Ramos (cell line): Measurements from ENCODE around the gene PDE2A.

Source experiments
- in situ Hi-C: fragments of 300-500 bp; cut with MboI; formaldehyde crosslinking; loops from one replicate; pipeline ENCODE4 v1.14.3; 2022; ENCODE audit warnings: low sequenced_read_pairs; ENCODE audit not compliant: unreplicated experiment

Gene PDE2A

DNA sequence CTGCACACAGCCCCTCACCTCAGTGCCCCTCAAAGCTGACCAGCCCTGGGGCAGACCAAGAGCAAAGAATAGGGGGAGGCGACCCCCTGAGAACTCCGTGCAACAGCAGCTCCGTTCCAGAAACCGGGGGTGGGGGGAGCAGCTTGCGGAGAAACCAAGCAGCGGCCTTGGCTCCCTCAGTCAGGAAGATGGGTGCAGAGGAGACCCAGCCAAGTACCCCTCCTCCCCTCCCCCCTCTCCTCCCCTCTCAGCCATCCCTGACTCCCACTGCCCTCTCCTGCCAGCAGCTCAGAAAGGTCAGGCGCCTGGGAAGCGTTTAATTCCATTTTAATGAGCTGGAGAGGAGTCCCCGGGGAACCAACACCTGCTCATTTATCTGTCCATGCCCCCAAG, 78.9 kb downstream of the PDE2A start:
- in situ Hi-C loops = no loop called here

- in situ Hi-C loops = no loop called here
Measured at GRCh38 chr11:72594493-72595291, 79.5 kb downstream of the PDE2A start.

- in situ Hi-C loops = no loop called here
Measured at GRCh38 chr11:72592698-72593495, 81.3 kb downstream of the PDE2A start.

- in situ Hi-C loops = no loop called here
Measured at GRCh38 chr11:72591785-72592502, 82.3 kb downstream of the PDE2A start.

GRCh38 chr11:72591023-72591422, 83.2 kb downstream of the PDE2A start:
- in situ Hi-C loops = no loop called here

GRCh38 chr11:72589802-72590761, 84.1 kb downstream of the PDE2A start:
- in situ Hi-C loops = loop anchor here (5.0 kb wide), 1 partner anchor 57 kb away; no protein-coding TSS in a partner anchor

DNA sequence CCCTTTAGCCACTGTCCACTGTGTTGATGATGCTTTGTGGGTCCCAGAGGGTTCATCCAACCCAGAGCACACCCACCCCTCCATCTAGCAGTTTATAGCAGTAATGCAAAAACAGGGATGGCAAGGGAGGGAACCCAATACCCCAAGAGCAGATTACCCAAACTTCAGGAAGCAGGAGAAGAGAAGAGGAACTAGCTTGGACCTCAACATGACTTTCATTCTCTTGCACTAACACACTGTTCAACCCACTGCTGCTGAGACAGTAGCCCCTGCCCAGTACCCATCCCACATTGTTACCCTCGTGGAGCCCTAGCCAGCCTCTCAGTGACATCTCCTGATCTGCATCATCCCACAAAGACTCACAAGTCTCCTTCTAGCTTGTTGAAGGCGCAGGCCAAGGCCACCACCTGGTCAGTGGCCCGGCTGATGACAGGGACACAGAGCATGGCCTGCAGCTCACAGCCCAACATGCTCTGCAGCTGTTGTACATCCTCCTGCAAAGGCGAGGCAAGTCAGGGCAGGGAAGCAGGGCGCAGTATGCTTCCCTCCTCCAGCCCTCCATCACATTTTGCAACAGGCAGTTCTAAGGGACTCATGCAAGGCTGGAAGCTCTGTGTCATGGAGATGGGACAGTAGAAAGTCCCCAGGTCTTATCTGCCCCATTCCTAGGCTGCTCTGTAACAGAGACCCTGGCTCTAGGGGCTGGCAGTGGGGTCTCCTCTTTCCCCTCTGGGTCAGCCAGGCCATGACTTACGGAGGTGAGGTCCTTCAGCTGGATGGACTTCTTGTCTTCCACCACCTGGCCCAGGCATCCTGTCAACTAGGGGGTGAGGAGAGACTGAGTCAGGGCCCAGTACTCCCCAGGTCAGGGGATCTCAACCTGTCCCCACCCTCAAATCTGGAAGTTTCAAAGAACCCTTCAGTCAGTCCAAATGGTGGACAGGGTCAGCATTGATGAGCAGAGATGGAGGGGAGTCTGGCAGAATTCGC, 85.5 kb downstream of the PDE2A start:
- in situ Hi-C loops = loop anchor here (5.0 kb wide), 1 partner anchor 59 kb away; no protein-coding TSS in a partner anchor

GRCh38 chr11:72587696-72588095, 86.5 kb downstream of the PDE2A start:
- in situ Hi-C loops = loop anchor here (5.0 kb wide), 1 partner anchor 60 kb away; no protein-coding TSS in a partner anchor

GRCh38 chr11:72586321-72587090, 87.7 kb downstream of the PDE2A start:
- in situ Hi-C loops = loop anchor here (5.0 kb wide), 1 partner anchor 61 kb away; no protein-coding TSS in a partner anchor

DNA sequence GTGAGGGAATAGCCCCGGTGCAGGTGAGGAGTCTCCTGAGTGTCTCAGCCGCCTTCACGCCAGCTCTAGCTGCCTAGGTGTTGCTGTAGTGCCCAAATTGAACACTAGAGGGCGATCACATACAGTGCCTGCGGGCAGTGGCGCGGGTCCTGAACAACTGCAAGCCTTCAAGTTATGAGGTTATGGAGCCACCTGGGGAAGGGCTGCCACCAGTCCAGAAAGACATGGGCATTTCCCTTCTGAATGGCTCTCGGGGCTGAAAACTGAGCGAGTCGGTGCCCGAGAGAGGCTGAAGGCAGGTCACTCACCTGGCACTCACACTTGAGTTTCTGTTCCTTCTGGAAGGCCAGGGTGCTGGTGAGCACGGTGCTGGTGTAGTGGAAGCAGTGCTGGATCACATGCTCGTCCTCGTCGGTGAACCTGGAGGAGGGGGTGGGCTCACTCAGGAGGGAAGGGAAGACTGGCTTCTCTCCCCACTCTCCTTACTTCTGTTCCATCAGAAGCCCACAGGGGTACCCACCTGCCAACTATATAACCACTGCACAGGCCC, 88.4 kb downstream of the PDE2A start:
- in situ Hi-C loops = loop anchor here (5.0 kb wide), 1 partner anchor 61 kb away; no protein-coding TSS in a partner anchor

GRCh38 chr11:72584939-72585597, 89.2 kb downstream of the PDE2A start:
- in situ Hi-C loops = loop anchor here (5.0 kb wide), 1 partner anchor 62 kb away; no protein-coding TSS in a partner anchor

- in situ Hi-C loops = no loop called here
Measured at GRCh38 chr11:72584293-72584938, 89.8 kb downstream of the PDE2A start.

DNA sequence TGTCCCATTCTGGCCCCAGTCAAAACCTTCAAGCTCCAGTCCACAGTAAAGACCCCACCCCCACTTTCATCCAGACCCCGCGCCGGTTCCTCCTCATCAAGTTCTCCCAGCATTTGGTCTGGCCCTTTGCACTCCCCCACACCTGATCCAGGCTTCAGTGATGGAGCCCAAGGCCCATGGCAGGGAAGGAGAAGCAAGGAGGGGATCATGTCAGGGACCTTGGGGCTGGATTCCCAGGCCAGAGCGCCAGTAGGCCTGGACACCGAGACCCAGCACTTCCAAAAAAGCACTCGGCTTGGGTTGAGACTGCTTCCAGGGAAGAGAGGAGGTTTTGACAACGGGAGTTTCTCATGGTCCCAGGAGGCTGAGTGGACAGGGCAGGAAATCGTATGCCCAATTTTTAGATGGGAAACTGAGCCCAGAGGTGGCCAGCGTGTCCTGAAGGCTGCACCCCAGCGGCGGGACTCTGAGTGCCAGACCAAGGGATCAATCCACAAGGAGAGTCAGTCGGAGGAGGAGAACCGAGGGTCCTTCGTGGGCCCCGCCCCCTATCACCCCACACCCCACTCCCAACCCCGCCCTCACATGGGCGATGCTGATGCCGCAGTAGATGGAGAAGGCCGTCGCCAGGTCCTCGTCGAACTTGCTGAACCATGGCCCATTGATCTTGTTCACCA, 90.5 kb downstream of the PDE2A start:
- in situ Hi-C loops = no loop called here

- in situ Hi-C loops = no loop called here
Measured at GRCh38 chr11:72583177-72583553, 91.1 kb downstream of the PDE2A start.
